Gastroesophageal sphincter (tissue), 4 donors: ENCODE measurements around the gene CLCN2. TPM values are rescaled to one million over a fixed set of nuclear protein-coding genes. Genes with fewer than 3 reads are reported as not detected.
A peak's percentile ranks its signal among the peaks of the same experiment; 100 is the strongest.

ENCODE experiments used
- ATAC-seq: fragments of 150-250 bp; one replicate; pipeline ENCODE4 v1.9.1; 2016; ENCODE audit warnings: mild to moderate bottlenecking, moderate library complexity
- H3K27ac ChIP-seq, 4 donors: fragments of 200-600 bp; sonication (generic) in 3 of 4; 1 replicate in 3 of 4; 2 replicates in 1 of 4; pipeline ENCODE4 v1.5.1; 2016 to 2019
- H3K27me3 ChIP-seq: fragments of 200-600 bp; sonication (generic); one replicate; pipeline ENCODE4 v1.5.1; 2019
- H3K36me3 ChIP-seq, 2 donors: fragments of 200-600 bp; sonication (generic); one replicate each; pipeline ENCODE4 v1.5.1; 2019; ENCODE audit warnings: control low read depth in 1 of 2
- H3K4me1 ChIP-seq, 3 donors: fragments of 200-600 bp; sonication (generic); 1 replicate in 2 of 3; 2 replicates in 1 of 3; pipeline ENCODE4 v1.5.1; 2016 to 2019; ENCODE audit warnings: control low read depth in 2 of 3
- H3K4me3 ChIP-seq, 2 donors: fragments of 200-600 bp; sonication (generic); one replicate each; pipeline ENCODE4 v1.5.1; 2019; ENCODE audit warnings: mild to moderate bottlenecking in 1 of 2, moderate library complexity in 1 of 2
- H3K9me3 ChIP-seq, 3 donors: fragments of 200-600 bp; sonication (generic); one replicate each; pipeline ENCODE4 v1.5.1; 2017 to 2019; ENCODE audit warnings: control low read depth in 2 of 3
- CTCF ChIP-seq, 4 experiments: fragments of 200-600 bp in 2 of 4; fragments of 450-650 bp in 2 of 4; sonication (generic) in 1 of 4; IDR thresholded peaks; one replicate each; pipeline ENCODE4 v1.5.1; 2017 to 2019; ENCODE audit warnings: antibody characterized with exemption in 4 of 4, mild to moderate bottlenecking in 2 of 4, moderate library complexity in 2 of 4
- EP300 ChIP-seq: sonication (generic); formaldehyde crosslinking; IDR thresholded peaks from one replicate; pipeline ENCODE4 v1.6.1; 2017; ENCODE audit warnings: antibody characterized with exemption, mild to moderate bottlenecking
- POLR2A ChIP-seq, 2 donors: fragments of 450-650 bp; IDR thresholded peaks; one replicate each; pipeline ENCODE4 v1.6.1; 2017; ENCODE audit warnings: antibody characterized with exemption in 2 of 2, mild to moderate bottlenecking in 2 of 2, moderate library complexity in 1 of 2
- POLR2AphosphoS5 ChIP-seq: sonication (generic); formaldehyde crosslinking; IDR thresholded peaks from one replicate; pipeline ENCODE4 v1.6.1; 2017; ENCODE audit warnings: antibody characterized with exemption
- WGBS, 2 donors: methylation state at CpG; one replicate each; pipeline ENCODE4 v1.1.5; 2018; ENCODE audit warnings: low coverage in 1 of 2; 5-methylcytosine and 5-hydroxymethylcytosine counted together
- total RNA-seq, 4 donors: library from RNA; depleted of rRNA; stranded (reverse); fragments of >200 nt; gene quantifications; one replicate each; pipeline ENCODE4 v1.1.0, GENCODE V29; 2016

Gene CLCN2
- total RNA-seq, 4 donors from 2014 or later: 2.0 to 6.8 (median 2.3) TPM

GRCh38 chr3:184372911-184373310, 11.5 kb upstream of the CLCN2 start:
- H3K27me3 ChIP-seq: peaks cover 19% of the 10 kb centered on the region
- no peak for ATAC-seq
- no peak overlapping the region for H3K4me3 ChIP-seq
- peaks cover 0 to 18% of the 10 kb centered on the region in 2 donors for H3K36me3 ChIP-seq
- no peaks in the 10 kb centered on the region for H3K9me3 ChIP-seq
- H3K27ac ChIP-seq: no peak overlapping the region
- no peak for TF ChIP-seq EP300
- TF ChIP-seq POLR2AphosphoS5: no peak
- no peak for TF ChIP-seq POLR2A (IDR thresholded peaks at IDR 0.05)
- TF ChIP-seq CTCF (IDR thresholded peaks at IDR 0.05): no peak
- WGBS, 2 donors: no CpG with 5 or more reads among the region's 5 CpGs
- peaks cover 0 to 38% (median 8%) of the 10 kb centered on the region in 3 donors for H3K4me1 ChIP-seq

- Histone ChIP-seq H3K36me3 (peaks cover 0 to 24% of the 10 kb centered on the region in 2 donors), H3K4me3 (no peak overlapping the region), H3K9me3 (no peaks in the 10 kb centered on the region), H3K27me3 (peaks cover 14% of the 10 kb centered on the region), H3K4me1 (peaks cover 0 to 33% (median 8%) of the 10 kb centered on the region in 3 donors), H3K27ac (no peak overlapping the region)
- ATAC-seq: no peak
- TF ChIP-seq POLR2AphosphoS5: no peak
- no peak for TF ChIP-seq CTCF (IDR thresholded peaks at IDR 0.05)
- TF ChIP-seq EP300: no peak
- TF ChIP-seq POLR2A (IDR thresholded peaks at IDR 0.05): no peak
- 67% methylated on average over 7 of the region's 8 CpGs; no CpG with 5 or more reads in 1 of the 2 donors for WGBS, 2 donors
Observed at GRCh38 chr3:184372296-184372821, 11.0 kb upstream of the CLCN2 start.

GRCh38 chr3:184371570-184372018, 10.2 kb upstream of the CLCN2 start:
- Histone ChIP-seq H3K36me3 (peaks cover 0 to 31% of the 10 kb centered on the region in 2 donors), H3K4me1 (peaks cover 0 to 30% (median 8%) of the 10 kb centered on the region in 3 donors), H3K9me3 (no peaks in the 10 kb centered on the region), H3K27me3 (peaks cover 7% of the 10 kb centered on the region), H3K4me3 (no peak overlapping the region), H3K27ac (no peak overlapping the region)
- 0 to 41% methylated on average over 1 to 5 of the region's 5 CpGs for WGBS, 2 donors
- peak; percentile 84 for ATAC-seq
- TF ChIP-seq EP300: no peak
- no peak for TF ChIP-seq POLR2A (IDR thresholded peaks at IDR 0.05)
- TF ChIP-seq POLR2AphosphoS5: peak; percentile 74
- TF ChIP-seq CTCF (IDR thresholded peaks at IDR 0.05): peak in 3 of 4 experiments; percentile 91 to 94 (median 91)

- ATAC-seq: no peak
- Histone ChIP-seq H3K27ac (peak overlapping the region in 3 of 4 donors; percentile 9 to 41 (median 20)), H3K27me3 (no peaks in the 10 kb centered on the region), H3K9me3 (no peaks in the 10 kb centered on the region), H3K4me3 (no peak overlapping the region), H3K4me1 (peaks cover 0 to 47% (median 12%) of the 10 kb centered on the region in 3 donors), H3K36me3 (peaks cover 0 to 46% of the 10 kb centered on the region in 2 donors)
- 38 to 48% methylated on average over 2 of the region's 3 CpGs for WGBS, 2 donors
- TF ChIP-seq POLR2A (IDR thresholded peaks at IDR 0.05): no peak
- TF ChIP-seq POLR2AphosphoS5: no peak
- no peak for TF ChIP-seq EP300
- TF ChIP-seq CTCF (IDR thresholded peaks at IDR 0.05): no peak
Observed at GRCh38 chr3:184368586-184369183, 7.3 kb upstream of the CLCN2 start.

- no peak overlapping the region for H3K27ac ChIP-seq
- H3K9me3 ChIP-seq: no peaks in the 10 kb centered on the region
- H3K4me1 ChIP-seq: peaks cover 0 to 51% (median 14%) of the 10 kb centered on the region in 3 donors
- H3K36me3 ChIP-seq: peaks cover 0 to 46% of the 10 kb centered on the region in 2 donors
- no peaks in the 10 kb centered on the region for H3K27me3 ChIP-seq
- WGBS, 2 donors: 75 to 79% methylated on average over 4 of the region's 9 CpGs
- ATAC-seq: no peak
- TF ChIP-seq POLR2AphosphoS5: no peak
- no peak for TF ChIP-seq CTCF (IDR thresholded peaks at IDR 0.05)
- no peak for TF ChIP-seq EP300
- TF ChIP-seq POLR2A (IDR thresholded peaks at IDR 0.05): no peak
- no peak overlapping the region for H3K4me3 ChIP-seq
Observed at GRCh38 chr3:184368116-184368515, 6.7 kb upstream of the CLCN2 start.
